ENCODE measurements around the gene AXDND1.

AXDND1 gene

DNA sequence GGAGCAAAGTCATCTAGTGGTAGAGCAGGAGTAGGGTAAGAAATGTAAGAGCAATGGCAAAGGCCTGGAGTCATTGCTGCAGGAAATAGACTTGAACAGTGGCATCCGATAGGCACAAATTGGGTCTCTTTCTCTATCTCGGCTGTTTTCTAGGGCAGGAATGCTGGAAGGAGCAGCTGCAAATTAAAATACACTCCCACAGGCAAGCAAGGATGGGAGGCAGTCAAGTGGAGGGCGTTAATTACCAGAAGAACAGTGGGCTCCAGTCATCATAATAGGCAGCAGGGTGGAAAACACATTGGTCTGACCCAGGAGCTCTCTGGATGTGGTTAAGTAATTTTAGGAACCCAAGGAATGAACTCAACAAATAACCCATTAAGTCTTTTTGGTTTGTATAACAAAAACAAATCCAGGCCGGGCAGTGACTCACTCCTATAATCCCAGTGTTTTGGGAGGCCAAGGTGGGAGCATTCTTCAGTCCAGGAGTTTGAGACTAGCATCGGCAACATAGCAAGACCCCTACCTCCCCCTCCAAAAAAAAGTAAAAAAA, 218.1 kb downstream of the AXDND1 start:
- DNase-seq: no peak

DNA sequence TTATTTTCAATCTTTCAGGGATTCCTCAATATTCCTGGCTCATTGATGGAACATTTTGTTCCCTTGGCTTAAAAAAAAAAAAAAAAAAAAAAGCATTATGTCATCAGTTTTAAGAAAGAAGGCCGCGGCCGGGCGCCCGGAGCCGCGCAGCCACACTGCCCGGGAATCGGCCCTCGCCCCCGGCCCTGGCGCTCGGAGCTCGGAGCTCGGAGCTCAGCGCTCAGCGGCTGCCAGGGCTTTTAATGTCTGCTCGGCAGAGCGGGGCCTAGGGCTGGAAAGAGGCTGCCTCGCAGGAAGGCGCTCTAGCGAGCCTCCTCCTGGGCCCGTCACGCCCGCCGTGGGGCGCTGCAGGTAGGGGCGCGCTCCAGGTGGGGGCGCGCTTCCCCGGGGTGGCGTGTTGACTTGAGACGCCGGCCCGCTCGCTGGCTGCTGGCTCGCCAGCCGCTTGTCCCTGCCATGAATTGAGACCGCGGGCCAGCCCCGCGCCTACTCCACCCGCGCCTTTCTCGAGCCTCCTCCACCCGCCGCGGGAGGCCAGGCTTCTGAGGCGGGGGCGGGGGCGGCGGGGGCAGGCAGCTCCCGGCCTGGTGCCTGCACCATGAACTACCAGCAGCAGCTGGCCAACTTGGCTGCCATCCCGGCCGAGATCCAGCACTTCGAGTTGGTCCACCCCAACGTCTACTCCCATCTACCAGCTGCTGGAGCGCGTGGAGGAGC, 220.5 kb downstream of the AXDND1 start:
- no peak for DNase-seq

DNA sequence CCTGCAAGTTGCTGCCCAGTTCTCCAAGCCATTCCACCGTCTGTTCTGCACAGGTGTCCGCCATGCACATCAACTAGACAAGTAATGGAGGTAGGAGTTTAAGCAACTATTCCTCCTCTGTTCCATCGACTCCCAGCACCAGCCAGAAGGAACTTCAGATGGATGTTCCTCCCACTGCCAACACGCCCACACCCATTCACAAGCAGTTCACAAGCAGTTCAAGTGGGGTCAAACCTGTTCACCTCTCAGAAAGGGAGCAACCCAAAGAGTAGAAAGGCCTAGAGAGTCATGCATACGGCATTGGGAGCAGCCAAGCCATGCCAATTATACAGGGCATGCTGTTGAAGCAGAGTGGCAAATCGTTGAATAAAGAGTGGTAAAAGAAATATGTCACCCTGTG, 221.6 kb downstream of the AXDND1 start:
- DNase-seq: no peak

DNA sequence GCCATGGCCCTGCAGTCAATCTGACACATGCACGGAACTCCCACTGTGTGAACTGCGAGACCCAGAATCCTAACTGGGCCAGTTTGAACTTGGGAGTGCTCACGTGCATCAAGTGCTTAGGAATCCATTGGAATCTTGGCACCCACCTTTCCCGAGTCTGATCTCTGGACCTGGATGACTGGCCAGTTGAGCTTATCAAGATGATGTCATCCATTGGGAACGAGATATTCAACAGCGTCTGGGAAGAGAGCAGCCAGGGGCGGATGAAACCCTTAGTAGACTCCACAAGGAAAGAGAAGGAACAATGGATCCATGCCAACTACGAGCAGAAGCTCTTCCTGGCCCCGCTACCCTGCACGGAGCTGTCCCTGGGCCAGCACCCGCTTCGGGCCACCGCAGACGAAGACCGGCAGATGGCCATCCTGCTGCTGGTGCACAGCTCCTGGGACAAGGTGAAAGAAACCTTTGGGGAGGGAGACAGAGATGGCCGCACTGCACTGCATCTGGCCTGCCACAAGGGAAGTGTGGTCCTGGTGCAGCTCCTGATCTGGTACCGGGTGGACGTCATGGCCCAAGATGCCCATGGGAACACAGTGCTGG, 222.8 kb downstream of the AXDND1 start:
- DNase-seq: no peak

DNA sequence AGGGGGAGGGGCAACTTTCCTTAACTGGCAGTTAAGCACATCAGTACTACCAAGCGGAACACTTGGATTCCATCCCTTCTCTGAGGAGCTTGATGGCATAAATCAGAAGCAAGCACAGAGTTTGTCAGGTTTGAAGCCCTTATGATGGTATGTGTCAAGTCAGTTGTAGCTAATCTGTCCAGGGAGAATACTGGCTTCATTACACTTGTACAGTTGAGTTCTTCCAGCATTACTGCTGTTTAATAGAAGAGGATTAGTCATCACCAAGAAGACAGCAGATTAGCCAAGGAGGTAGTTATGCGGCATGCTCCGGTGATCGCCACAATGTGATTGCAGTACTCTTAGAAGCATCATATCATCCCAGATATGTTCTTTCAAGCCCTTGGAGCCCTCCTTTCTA, 223.7 kb downstream of the AXDND1 start:
- no peak for DNase-seq

DNA sequence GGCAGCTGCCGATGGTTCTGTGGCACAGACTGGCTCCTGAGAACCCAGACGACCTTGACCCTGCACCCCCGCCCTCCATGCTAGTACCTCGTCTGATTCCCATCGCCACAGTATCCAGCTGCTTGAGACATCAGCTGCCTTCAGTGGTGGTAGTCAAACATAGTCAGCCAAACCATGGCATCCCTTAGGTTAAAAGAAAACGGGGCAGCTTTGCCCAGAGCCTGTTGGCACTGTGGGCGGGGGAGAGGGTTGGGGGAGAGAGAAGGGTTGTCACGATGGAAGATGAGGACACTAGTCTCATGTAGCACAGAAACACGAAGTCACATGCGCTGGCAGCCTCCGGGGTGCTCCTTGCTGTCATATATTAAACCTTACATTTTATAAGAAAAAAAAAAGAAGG, 224.9 kb downstream of the AXDND1 start:
- DNase-seq: no peak

DNA sequence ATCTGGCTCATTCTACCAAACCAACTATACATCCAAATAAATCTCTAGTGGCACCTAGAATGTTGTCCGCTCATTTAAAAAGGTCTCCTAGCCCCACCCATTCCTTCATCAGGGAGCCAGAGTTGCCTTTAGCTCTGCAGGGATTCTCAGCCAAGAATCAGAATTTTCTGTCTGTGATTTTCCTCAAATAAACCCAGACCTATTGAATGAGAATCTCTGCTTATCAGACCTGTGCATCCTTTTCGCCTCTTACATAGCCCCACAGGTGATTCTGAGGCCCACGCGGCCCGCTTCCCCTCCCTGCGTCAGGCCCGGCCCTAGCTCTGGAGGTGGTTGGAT, 225.5 kb downstream of the AXDND1 start:
- DNase-seq: no peak

DNA sequence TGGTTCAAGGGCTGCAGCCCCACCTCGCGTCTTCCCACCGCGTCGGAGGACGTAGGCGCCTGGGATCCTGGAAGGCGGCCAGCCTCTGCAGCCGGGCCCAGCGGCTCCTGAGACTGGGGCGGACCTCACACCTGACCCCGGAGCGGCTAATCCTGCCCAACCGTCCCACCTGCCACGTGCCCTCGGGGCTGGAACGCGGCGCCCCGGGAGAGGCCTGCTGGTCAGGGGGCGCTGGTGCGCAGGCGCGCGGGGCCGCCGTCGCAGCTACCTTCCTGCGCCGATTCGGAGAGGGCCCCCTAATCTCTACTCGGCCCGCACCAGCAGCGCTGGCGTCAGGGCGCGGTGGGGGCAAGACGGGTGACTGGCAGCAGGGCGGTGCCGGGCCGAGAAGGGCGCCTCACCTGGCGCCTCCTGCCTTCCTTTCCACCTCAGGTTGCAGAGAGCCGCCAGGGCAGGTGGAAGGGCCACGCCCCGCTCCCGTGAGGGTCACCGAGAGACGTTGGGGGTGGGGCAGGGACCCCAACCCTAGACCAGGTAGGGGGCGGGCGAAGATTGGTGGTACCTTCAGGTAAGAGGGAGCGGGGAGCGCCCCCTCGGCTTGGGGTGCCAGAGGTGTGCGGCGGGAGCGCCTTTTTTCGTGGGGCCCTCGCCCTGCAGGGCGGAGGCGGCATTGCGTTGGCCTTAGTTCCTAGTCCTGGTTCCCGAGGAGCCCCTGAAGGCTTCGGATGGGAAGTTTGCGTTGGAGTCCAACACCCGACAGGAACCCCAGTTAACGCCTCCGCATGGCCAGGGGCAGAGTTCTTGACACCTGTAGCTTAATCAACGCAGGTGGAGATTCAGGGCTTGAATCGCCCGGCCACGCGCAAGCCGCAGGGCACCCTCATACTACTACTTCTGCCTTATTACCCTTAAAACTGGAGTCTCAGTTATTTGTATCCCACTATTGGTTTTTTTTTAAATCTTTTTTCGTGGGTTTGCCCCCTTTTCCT, 226.1 kb downstream of the AXDND1 start, which contains the start of gene TDRD5:
Gene TDRD5, plus strand, starts transcription at position 241 of the 989 bp plus-strand sequence. CDS start 784 bp downstream, outside the sequence.
- DNase-seq: no peak

DNA sequence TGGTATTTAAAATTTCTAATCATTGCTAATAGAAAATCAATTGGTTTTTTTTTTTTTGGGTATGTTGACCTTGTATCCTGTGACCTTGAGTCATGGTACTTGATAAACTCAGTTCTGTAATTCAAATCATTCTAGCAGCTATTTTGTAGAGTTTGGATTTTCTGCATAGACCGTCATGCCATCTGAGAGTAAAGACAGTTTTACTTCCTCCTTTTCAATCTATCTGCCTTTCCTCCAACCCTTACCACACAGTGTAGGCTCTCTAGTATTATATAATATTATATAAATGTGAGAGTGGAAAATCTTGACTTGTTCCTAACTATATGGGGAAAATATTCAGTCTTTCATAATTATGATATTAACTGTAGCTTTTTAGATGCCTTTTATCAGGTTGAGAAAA, 232.9 kb downstream of the AXDND1 start:
- DNase-seq: no peak

DNA sequence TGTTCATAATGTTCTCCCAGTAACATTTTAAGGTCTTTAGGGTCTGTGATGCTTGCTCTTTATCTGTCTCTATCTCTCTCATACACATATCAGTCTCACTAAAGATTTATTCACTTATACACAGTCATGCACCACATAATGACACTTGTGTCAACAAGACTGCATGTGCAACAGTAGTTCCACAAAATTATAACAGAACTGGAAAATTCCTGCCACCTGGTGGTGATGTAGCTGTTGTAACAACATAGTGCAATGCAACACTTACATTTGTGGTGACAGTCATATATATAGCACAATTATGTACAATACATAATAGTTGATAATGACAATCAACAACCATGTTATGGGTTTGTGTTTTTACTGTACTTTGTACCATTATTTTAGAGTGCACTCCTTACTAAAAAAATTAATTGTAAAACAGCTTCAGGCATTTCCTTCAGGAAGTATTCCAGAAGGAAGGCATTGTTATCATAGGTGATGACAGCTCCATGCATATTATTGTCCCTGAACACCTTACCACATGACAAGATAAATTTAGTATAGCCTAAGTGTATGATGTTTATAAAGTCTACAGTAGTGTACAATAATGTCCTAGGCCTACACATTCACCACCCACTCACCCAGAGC, 234.0 kb downstream of the AXDND1 start:
- no peak for DNase-seq

DNA sequence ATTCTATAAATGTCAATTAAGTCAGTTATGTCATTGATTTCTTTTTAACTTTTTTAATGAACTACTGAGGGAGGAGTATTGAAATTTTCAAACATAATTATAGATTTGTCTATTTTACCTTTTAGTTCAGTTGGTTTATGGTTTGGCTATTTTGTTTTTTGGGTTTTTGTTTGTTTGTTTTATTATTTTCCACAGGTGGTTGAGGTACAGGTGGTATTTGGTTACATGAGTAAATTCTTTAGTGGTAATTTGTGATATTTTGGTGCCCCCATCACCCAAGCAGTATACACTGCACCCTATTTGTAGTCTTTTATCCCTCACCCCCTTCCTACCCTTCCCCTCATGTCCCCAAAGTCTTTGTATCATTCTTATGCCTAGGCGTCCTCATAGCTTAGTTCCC, 235.3 kb downstream of the AXDND1 start:
- DNase-seq: no peak
